Neutrophil (primary cell): ENCODE results near the gene TMEM108.

Experiments used
- H3K27ac ChIP-seq: fragments of 200-600 bp; sonication (generic); 2 replicates; pipeline ENCODE4 v1.5.1; 2016; ENCODE audit warnings: mild to moderate bottlenecking, moderate library complexity
- H3K27me3 ChIP-seq: fragments of 200-600 bp; sonication (generic); 2 replicates; pipeline ENCODE4 v1.6.0; 2016; ENCODE audit warnings: mild to moderate bottlenecking
- H3K36me3 ChIP-seq: fragments of 200-600 bp; sonication (generic); 2 replicates; pipeline ENCODE4 v1.5.1; 2017
- H3K4me1 ChIP-seq, 2 experiments: fragments of 200-600 bp in 1 of 2; sonication (generic) in 1 of 2; 1 replicate in 1 of 2; 2 replicates in 1 of 2; pipeline versions ENCODE4 v1.5.1 to v1.6.1; 2013 to 2016; ENCODE audit warnings: low read depth in 1 of 2, low read length in 1 of 2, mild to moderate bottlenecking in 1 of 2, moderate library complexity in 1 of 2; ENCODE audit not compliant: control insufficient read depth in 1 of 2, insufficient read depth in 1 of 2
- H3K4me3 ChIP-seq, 2 experiments: fragments of 200-600 bp in 1 of 2; sonication (generic) in 1 of 2; 1 replicate in 1 of 2; 2 replicates in 1 of 2; pipeline ENCODE4 v1.5.1; 2013 to 2016; ENCODE audit warnings: low read depth in 1 of 2, low read length in 1 of 2, mild to moderate bottlenecking in 1 of 2, moderate library complexity in 1 of 2
- H3K9me3 ChIP-seq: fragments of 200-600 bp; sonication (generic); 2 replicates; pipeline ENCODE4 v1.5.1; 2016
- CTCF ChIP-seq: fragments of 200-600 bp; sonication (generic); IDR thresholded peaks from 2 replicates; pipeline ENCODE4 v1.5.1; 2016; ENCODE audit warnings: antibody characterized with exemption

Gene TMEM108

GRCh38 chr3:133262333-133262732 is 224.1 kb downstream of the TMEM108 start:
- no peaks in the 10 kb centered on the region for H3K9me3 ChIP-seq
- no peaks in the 10 kb centered on the region for H3K27me3 ChIP-seq
- no peaks in the 10 kb centered on the region for H3K4me1 ChIP-seq
- H3K27ac ChIP-seq, result no peak overlapping the region
- no peak overlapping the region for H3K4me3 ChIP-seq
- no peaks in the 10 kb centered on the region for H3K36me3 ChIP-seq
- TF ChIP-seq CTCF, result no peak

- TF ChIP-seq CTCF, result no peak
- no peaks in the 10 kb centered on the region for H3K36me3 ChIP-seq
- no peaks in the 10 kb centered on the region for H3K4me1 ChIP-seq
- H3K4me3 ChIP-seq, result no peak overlapping the region
- no peaks in the 10 kb centered on the region for H3K27me3 ChIP-seq
- H3K27ac ChIP-seq, result no peak overlapping the region
- no peaks in the 10 kb centered on the region for H3K9me3 ChIP-seq
Measured at GRCh38 chr3:133264920-133265319, 226.7 kb downstream of the TMEM108 start.

DNA sequence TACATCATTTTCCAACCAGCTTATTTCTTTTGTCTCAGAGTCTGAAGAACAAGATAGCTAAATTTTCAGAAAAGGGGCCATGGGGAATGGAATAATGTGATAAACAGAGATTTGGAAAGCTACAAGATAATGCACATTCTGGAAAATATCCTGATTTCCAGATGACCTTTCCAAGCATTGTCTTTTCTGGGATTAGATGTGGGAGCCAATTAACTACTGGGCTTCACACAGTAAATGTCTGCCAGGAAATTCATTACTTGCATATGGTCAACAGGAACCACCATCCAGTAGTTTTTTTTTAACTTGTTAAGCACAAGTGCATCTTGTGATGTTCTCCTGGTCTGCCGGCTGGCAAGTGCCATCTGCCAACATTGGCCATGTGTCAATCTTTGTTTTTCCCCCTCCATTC is 230.5 kb downstream of the TMEM108 start:
- Histone ChIP-seq H3K27ac (no peak overlapping the region), H3K4me3 (no peak overlapping the region), H3K4me1 (no peaks in the 10 kb centered on the region), H3K27me3 (no peaks in the 10 kb centered on the region), H3K9me3 (no peaks in the 10 kb centered on the region), H3K36me3 (no peaks in the 10 kb centered on the region)
- TF ChIP-seq CTCF, result no peak

DNA sequence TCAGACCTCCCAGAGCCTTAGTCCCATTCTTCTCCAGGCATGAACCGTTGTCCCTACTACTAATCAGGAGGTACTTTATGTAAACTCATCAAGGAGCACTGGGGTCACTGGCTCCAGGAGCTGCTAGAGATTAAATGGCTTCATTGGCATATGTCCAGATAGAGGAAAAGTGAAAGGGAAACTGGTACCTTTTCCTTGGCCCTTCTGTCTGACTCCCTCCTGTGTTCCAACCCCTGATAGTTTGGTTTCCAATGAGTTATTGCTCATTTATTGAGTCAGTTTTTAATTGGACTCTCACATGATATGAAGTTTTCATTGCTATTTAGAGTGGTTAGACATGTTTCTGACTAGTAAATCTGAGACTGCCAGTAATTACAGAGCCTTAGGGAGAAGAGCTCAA is 231.2 kb downstream of the TMEM108 start:
- H3K4me1 ChIP-seq, result no peaks in the 10 kb centered on the region
- no peak for TF ChIP-seq CTCF
- H3K27ac ChIP-seq, result no peak overlapping the region
- H3K4me3 ChIP-seq, result no peak overlapping the region
- no peaks in the 10 kb centered on the region for H3K9me3 ChIP-seq
- H3K27me3 ChIP-seq, result no peaks in the 10 kb centered on the region
- H3K36me3 ChIP-seq, result no peaks in the 10 kb centered on the region

GRCh38 chr3:133270631-133271030 is 232.4 kb downstream of the TMEM108 start:
- H3K4me1 ChIP-seq, result no peaks in the 10 kb centered on the region
- no peak overlapping the region for H3K4me3 ChIP-seq
- TF ChIP-seq CTCF, result no peak
- no peaks in the 10 kb centered on the region for H3K27me3 ChIP-seq
- no peaks in the 10 kb centered on the region for H3K9me3 ChIP-seq
- no peak overlapping the region for H3K27ac ChIP-seq
- no peaks in the 10 kb centered on the region for H3K36me3 ChIP-seq

- H3K36me3 ChIP-seq, result no peaks in the 10 kb centered on the region
- H3K9me3 ChIP-seq, result no peaks in the 10 kb centered on the region
- H3K4me1 ChIP-seq, result no peaks in the 10 kb centered on the region
- TF ChIP-seq CTCF, result no peak
- no peak overlapping the region for H3K4me3 ChIP-seq
- H3K27me3 ChIP-seq, result no peaks in the 10 kb centered on the region
- no peak overlapping the region for H3K27ac ChIP-seq
Measured at GRCh38 chr3:133271042-133271441, 232.9 kb downstream of the TMEM108 start.
